ENCODE measurements around the gene SDC3.
A peak's percentile ranks its signal among the peaks of the same experiment; 100 is the strongest.
"Not testable (repeated sequence)": the region's sequence is repeated elsewhere in the genome, so short reads cannot be mapped to it uniquely, and the experiment has no call there.

The SDC3 gene, protein sequence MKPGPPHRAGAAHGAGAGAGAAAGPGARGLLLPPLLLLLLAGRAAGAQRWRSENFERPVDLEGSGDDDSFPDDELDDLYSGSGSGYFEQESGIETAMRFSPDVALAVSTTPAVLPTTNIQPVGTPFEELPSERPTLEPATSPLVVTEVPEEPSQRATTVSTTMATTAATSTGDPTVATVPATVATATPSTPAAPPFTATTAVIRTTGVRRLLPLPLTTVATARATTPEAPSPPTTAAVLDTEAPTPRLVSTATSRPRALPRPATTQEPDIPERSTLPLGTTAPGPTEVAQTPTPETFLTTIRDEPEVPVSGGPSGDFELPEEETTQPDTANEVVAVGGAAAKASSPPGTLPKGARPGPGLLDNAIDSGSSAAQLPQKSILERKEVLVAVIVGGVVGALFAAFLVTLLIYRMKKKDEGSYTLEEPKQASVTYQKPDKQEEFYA

DNA sequence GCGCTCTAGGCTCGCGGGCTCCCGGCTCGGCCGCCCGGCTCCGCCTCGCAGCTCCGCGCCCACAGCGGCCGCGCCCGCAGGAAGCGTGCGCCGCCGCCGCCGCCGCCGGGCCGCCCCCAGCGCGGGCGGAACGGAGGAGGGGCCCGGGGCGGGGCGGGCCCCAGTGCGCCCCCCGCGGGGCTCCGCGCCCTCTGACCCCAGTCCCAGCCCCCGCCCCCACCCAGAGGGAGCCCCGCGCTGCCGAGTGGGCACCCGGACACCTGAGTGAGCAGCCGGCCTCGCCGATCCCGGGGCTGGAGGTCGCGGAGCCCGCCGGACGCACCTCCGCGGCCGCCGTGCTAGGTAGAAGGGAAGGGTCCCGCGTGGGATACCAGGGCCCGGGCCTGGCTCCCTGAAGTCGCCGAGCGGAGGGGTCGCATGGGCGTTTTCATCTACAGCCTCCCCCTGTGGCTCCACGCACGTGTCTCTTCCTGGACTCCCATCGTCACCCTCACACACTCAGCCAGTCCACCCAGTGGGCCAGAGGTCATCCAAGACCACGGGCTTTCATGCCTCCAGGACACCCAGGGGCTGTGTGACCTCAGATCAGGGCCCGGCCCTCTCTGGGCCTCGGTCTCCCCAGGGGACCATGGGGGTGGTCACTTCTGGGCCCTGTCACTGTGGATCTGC is at the start of gene SDC3:
SDC3 (minus strand) TSS at position 63 of the 669 bp plus-strand sequence. CDS start 172 bp downstream, outside the sequence.
- no peak for DNase-seq (ENCODE audit: low read depth in 2 of 2)

DNA sequence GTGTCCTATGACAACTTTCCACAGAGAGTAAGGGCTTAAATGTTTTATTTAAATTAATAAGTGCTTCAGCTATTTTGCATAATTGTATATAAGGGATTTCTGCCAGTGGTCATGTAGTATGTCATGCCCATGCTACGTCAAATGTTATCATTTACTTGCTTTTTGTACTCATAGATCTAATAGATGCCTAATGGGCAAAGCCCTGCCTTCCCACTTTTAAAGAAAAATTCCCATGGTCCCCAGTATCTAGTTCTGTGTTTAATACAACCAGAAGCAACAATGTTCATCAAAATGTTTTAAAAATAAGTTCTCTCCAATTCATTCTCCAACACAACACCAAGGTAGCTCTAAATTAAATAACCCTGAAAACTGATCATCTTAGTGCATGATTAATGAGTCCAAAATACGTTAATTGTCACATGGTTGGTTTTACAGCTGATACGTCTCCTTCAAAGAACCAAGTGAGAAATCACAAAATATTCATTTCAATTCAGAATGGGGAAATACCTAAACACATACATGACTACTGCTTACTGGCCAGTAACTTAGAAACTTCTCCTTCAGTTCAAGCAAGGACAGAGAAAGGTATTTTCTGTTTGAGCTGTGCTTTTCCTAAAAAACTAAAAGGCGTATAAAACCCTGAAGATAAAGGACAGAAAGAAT is 49.1 kb upstream of the SDC3 start:
- no peak for DNase-seq (ENCODE audit: low read depth in 2 of 2)

DNA sequence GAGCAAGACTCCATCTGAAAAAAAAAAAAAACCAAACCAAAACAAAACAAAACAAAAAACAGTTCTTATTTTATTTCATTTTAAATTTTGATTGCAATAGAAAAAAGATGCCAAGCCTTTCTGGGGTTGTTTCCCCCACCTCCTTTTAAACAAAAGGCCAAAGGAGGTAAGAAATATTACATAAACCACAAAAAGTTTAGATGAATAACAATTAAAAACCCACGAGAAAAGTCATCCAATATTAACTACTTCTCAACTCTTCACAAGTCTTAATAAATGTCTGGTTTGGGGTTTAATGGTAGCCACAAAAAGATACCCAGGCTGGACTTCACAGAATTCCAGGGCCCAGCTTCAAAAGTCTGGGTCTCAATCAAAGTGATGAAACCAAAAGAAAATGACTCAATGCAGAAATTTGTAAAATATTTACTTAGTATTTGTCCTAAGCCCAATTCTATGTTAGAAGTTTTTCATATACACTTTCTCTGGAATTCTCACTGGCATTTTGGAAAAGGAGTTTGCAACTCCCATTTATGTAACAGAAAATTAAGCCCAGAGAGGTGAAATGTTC is 47.0 kb upstream of the SDC3 start:
- DNase-seq (ENCODE audit: low read depth in 2 of 2), result no peak

DNA sequence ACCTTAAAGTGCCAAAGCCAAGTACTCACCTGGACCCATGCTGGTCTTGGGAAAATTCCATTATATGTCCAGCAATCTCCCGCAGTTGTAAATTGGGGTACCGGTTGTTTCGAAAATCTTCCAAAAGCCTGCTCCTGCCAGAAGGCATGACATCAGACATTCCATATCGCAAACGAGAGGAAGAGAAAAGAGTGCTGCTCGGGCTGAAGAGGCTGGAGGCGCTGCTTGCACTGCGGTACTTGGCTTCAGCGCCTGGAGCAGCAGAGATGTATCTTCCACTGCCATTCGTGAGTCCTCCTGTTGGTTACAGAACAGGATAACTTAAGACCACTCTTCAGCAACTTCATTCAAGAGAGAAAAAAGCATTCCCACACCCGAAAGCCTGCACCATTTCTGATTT is 45.1 kb upstream of the SDC3 start:
- no peak for DNase-seq (ENCODE audit: low read depth in 2 of 2)

DNA sequence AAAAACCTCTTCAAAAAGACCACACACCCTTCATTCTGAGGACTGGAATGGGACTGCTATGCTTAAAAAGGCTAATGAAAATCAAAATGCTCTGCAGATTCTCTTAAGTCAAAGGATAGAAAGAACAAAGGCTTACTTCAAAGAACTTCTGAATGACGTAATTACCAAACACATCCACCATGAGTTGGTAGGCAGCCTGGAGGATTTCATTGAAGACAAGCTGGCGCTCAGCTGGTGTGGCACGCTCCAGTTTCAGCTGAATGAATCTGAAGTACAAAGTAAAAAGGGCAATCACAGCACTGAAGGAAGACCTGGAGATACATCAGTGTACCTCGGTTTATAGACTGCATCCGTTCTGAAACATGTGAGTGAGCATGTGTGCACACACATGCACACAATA is 43.5 kb upstream of the SDC3 start:
- no peak for DNase-seq (ENCODE audit: low read depth in 2 of 2)

DNA sequence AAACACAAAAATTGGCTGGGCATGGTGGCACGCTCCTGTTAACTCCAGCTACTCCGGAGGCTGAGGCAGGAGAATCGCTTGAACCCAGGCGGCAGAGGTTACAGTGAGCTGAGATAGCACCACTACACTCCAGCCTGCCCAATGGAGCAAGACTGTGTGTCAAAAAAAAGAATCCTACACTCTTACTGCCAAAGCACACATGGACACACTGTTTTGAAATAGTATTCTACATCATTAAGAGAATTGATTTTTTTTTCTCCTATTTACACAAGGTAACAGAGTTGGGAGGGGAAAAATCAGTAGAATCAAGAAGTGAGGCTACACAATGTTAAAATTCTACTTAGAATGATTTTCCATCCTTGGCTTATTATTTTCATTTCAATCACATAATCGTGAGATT is 42.1 kb upstream of the SDC3 start:
- no peak for DNase-seq (ENCODE audit: low read depth in 2 of 2)

DNA sequence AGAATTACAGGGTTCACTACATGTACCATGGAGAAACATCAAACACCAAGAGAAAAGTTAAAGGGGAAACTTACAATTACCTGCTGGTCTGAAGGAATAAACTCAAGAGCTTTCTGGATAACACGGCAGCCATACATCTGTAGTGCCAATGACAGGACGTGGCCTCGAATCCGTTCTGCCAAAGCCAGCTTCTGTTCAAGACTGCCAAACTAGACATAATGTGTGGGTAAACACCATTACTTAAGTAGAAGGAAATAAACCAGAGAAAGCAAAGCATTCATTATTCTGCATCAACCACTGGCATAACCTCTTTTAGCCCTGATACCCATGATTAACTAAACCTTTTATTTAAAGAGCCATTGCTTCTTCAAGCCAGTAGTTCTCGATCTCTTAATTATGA is 41.5 kb upstream of the SDC3 start:
- DNase-seq (ENCODE audit: low read depth in 2 of 2), result no peak

DNA sequence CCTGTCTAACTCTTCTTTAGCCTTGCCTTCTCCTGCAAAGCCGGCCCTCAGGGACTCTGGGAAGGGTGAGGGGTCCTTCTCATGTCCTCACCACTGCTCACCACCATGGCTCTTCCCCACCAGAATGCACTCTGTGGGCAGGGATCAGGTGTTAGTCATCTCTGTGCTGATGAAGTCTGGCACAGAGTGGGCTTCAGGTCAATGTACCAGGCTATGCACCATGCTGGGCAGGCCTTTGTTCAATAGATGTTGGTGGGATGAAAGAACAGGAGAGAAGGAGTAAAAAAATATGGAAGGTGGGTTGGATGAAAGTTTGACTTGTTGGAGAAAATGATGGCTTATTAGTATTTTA is 40.9 kb upstream of the SDC3 start:
- DNase-seq (ENCODE audit: low read depth in 2 of 2), result not testable (repeated sequence)

DNA sequence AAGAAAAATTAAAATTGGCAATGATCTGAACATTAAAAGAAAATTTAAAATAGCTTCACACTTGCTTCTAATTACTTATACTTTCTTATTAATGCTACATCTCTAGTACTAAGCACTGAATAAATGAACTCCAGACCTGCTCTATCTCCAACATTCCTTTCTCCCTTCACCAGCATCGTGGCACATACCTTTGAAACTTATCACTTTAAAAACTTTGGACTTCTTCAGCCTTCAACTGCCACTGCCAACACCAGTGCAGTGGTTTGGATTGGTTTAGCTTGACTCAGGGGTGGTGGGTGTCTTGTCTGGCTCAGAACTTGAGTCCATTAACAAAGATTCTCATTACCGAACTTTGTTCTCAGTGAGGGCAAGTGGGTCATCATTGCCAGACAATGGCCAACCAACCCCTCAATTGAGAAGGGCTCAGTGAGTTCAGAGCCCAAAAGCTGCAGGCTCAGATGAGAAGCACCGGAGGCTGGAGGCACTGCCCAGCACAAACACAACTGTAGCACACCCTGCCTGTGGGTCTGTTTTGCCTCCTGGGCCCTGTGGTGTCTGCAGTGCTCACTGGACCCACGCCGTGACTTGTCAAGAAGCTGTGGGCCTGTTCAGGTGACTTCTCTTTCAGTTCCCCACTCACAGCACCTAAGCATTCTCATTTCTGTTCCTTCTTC is 40.4 kb upstream of the SDC3 start:
- not testable (repeated sequence) for DNase-seq (ENCODE audit: low read depth in 2 of 2)

DNA sequence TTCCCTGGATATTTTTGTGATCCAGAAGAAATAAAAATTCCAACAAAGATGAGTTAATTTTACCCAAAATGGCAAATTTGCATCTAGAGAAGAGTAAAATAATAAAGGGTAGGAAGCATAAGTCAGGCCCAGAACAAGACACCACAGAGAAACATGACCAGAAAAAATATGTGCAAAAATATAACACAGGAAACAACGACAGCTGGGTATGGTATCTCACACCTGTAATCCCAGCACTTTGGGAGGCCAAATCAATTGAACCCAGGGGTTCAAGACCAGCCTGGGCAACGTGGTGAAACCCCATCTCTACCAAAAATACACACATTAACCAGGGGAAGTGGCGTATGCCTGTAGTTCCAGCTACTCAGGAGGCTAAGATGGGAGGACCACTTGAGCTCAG is 39.7 kb upstream of the SDC3 start:
- DNase-seq (ENCODE audit: low read depth in 2 of 2), result no peak

DNA sequence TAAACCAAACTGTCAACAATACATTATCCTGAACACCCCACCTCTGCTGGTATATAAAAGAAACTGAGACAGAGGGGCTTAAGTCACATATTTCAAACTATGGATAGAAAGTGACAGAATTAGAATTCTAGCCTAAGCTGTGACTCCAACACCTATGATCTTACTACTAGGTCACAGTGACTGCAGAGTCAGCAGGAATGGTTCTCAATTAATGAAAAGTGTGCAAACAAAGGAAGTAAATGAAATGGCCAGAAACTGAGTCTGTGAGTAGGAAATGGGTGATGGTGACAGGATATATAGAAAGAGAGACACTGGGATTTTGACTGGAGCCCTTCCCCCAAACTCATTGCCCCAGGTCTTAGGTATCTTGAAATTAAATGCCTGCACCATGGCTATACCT is 38.7 kb upstream of the SDC3 start:
- no peak for DNase-seq (ENCODE audit: low read depth in 2 of 2)

DNA sequence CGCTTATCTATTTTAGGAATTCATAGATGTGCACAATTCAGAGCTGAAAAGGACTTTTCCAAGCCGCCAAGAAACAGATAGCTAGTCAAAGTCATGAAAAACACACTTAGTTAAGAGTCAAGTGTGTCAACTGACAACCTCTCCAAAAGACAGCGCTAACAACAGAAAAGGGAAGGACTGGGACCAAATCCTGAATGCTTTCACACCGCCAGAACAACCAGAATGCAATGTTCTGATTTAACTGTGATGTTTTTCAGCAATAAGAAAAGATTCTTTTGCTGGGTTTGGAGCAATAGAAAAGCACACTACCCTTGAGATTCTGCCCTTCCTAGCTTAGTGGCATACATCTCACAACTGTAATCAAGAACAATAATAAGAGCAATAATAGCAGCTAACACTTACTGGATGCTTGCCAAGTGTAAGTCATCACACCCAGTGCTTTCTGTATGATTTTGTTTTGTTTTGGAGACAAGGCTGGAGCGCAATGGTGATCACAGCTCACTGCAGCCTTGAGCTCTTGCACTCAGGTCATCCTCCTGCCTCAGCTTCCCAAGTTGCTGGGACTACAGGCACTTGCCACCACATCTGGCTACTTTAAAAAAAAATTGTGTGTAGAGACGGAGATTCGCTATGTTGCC is 33.9 kb upstream of the SDC3 start:
- no peak for DNase-seq (ENCODE audit: low read depth in 2 of 2)

DNA sequence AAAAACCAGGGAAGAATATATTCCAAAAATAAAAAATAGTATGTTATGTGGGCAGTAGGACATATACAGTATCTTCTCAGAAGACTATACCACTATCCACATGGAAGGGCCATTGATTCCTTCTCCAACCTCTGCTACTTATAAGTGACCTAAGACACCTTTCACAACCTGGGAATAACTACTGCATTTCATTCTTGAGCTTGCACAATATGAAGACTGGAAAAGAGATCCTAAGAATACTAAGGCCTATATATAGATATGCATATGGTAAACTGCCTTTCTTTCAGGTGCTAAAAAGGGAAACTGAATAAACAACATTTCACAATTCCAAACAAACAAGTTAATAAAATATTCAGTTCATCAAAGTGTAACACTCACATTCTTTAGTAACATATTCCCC is 32.0 kb upstream of the SDC3 start:
- no peak for DNase-seq (ENCODE audit: low read depth in 2 of 2)

DNA sequence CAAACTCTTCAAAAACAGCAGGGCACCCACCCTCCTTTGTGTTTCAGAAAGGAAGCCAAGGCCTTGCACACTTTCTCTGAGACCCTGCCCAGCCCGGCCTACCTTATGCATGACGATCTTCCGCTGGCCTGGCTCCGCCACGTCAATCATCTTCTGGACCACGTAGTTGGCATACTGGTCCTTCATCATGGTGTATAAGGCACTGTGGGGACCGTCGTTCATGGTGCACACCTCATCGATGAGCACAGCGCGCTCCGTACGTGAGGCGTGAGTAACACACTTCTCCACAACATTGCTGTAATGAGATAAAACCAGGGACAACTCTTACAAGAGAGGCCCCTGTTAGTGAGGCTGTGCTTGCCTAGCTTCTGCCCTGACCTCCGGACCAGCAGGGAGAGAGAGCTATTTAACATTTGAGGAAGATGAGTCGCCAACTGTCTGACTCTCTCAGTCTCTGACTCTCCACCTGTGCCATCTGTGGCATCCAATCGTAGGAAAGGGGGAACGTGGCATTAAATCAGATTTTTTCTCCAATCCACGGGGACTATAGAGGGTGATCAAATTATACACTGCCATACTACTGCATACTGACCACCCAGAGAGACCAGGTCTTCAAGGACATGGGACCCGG is 28.1 kb upstream of the SDC3 start:
- DNase-seq (ENCODE audit: low read depth in 2 of 2), result no peak

DNA sequence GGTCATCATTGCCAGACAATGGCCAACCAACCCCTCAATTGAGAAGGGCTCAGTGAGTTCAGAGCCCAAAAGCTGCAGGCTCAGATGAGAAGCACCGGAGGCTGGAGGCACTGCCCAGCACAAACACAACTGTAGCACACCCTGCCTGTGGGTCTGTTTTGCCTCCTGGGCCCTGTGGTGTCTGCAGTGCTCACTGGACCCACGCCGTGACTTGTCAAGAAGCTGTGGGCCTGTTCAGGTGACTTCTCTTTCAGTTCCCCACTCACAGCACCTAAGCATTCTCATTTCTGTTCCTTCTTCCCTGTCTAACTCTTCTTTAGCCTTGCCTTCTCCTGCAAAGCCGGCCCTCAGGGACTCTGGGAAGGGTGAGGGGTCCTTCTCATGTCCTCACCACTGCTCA is 27.2 kb upstream of the SDC3 start:
- DNase-seq (ENCODE audit: low read depth in 2 of 2), result not testable (repeated sequence)

DNA sequence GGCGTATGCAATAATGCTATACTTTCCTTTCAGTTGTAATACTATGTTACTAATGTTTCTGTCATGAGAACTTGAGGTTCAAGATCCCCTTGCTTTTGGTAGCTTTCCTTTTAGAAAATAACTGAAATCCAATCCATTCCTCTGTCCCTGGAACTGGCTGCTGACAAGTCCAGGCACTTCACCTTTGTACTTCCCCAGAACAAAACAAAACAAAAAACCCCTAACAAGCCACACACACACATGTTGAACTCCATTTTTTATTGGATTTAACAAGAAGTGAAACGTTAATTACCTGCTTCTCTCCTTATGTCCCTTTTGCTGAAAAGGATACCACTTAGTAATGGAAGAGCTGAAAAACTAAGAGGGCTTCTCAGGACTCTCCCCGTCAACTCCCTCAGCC is 26.1 kb upstream of the SDC3 start:
- DNase-seq (ENCODE audit: low read depth in 2 of 2), result no peak

DNA sequence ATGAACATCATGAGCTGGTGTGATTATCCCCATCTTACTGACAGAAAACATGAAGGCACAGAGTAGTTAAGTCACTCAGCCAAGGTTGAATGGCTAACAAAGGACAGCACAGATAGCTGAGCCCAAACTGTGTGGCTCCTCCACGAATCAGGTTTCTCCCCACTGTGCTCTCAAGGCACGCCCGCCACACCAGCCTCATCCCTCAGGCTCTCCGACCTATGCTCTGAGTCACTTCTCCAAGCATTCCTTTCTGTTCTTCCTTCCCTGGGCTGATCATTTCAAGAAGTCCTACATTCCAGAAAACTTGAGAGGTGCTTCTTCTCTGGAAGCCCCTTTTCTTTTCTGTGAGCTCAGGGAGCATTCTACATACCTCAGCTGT is 25.3 kb upstream of the SDC3 start:
- DNase-seq (ENCODE audit: low read depth in 2 of 2), result no peak

DNA sequence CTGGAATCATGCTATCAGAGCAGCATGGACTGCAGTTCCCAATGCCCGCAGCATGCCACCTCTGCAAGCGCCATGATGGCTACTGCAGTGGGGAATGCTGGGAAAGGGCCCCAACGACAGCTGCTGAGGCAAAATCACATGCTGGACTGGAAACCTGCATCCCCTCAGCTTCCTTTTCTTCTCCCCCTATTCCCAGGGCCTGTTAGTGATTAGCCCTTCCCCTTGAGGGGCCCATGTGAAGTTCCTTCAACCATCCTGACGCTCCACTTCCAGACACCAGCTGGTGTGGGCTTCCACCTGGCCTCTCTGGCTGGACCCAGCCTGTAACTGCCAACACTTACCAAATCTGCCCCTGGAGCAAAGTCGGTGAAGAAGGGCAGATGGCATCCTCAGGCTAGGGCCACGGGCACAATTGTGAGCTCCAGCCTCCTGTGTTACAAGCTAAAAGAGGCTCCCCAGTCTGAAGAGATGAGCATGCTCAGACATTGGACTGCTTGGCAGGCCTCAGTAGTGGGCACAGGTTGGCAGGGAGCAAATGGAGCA is 22.1 kb upstream of the SDC3 start:
- no peak for DNase-seq (ENCODE audit: low read depth in 2 of 2)

DNA sequence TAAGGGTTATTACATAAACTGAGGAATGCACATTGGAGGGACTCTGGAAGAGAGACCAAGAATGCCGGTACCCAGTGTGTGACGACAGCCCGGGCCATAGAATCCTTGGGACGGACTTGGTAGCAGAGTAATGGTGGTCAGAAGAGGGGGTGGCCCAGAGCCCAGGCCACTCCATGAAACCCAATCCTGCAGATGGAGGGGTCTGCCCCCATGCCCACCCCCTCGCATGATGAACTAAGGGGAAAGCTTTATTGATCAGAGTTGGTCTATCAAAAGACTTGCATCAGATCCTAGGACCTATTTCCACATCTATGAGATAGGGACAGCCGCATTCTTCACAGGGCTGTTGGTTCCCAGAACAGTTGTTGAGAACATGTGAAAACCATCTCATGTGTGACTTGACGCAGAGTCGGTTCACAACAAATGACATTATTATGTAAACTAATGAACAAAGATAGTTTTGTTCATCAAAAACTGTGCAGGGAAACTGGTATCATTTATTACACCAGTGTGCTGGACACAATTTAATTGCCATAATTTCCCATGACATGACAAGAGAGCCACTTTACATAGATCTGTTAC is 21.5 kb upstream of the SDC3 start:
- DNase-seq (ENCODE audit: low read depth in 2 of 2), result no peak

DNA sequence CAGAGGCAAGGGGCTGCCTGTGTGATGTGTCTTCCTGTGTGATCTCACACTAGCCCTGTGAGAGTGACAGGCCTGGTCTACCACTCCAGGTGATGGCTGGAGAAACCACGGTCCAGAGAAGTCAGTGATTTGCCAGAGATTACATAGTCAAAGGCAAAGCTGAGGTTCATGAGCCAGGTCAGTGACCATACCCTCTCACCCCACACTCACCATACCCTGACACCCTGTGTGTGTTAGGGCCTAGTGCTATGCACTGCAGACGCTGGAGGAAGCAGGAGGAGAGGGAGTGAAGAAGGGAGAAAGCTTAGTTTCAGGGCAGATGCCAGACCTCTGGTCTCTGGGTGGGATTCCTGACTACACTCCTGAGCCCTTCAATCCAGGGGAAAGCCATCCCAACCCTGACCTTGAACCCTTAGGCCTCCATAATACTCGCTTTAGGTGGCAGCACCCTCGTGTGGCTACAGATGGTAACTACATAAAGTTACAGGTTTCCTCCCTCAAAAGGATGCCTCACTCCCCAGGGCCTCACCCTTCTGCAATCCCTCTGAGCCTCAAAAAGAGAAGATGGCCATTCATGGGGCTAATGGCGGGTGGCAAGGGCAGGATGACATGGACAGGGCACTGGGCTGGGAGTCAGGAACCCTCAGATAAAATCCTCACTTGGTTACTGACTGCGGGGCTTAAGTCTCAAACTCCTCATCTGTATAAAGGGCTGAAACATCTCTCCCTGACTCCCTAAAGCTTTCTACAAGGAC is 20.8 kb upstream of the SDC3 start:
- peak in 1 of 2 donors; percentile 19 for DNase-seq (ENCODE audit: low read depth in 2 of 2)

Measured in stimulated activated CD8-positive, alpha-beta memory T cell treated with anti-CD3 and anti-CD28 coated beads, Interleukin-7, amount 100 ng/mL, for 1 hour (primary cell).